GM21576 (cell line): ENCODE measurements around the gene TTBK1.

Source experiments
- ATAC-seq: cut with Tn5 transposase; IDR thresholded peaks from one replicate; pipeline ENCODE4 v1.9.1; 2021; ENCODE audit warnings: mild to moderate bottlenecking, moderate library complexity; ENCODE audit not compliant: unreplicated experiment

Gene TTBK1

DNA sequence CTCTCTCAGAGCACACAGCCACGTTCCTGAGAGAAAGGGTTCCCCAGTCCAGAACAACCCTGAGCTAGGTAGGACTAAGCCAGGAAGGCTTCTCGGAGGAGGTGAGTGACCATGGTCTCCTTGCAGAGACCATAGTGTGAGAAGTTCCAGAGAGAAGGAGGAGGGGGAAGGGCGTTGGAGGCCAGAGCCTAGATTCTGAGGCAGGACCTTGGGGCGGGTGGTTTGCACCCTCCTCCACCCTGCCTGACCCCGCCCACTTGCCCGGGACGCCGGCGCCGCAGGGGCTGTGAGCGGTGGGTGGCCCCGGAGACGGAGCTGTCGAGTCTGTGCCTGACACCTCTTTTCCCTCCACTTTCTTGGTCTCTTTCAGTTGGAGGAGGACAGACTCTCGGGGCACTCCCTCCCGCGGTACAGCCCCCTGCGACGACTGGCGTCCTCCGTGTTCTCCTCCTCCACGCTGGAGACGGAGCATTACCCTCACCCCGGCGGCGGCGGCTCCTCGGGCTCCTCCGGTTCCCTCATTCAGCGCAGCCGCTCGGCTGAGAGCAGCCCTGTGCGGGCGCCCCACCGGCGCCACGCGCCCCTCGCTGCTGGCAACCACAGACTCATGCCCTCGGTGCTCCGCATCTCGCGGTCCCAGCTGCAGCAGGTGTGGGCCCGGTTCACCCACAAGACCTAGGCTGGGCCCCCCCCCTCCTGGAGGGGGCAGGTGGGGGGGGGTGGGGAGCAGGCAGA lies 26.2 kb downstream of the TTBK1 start:
- ATAC-seq, result no peak

DNA sequence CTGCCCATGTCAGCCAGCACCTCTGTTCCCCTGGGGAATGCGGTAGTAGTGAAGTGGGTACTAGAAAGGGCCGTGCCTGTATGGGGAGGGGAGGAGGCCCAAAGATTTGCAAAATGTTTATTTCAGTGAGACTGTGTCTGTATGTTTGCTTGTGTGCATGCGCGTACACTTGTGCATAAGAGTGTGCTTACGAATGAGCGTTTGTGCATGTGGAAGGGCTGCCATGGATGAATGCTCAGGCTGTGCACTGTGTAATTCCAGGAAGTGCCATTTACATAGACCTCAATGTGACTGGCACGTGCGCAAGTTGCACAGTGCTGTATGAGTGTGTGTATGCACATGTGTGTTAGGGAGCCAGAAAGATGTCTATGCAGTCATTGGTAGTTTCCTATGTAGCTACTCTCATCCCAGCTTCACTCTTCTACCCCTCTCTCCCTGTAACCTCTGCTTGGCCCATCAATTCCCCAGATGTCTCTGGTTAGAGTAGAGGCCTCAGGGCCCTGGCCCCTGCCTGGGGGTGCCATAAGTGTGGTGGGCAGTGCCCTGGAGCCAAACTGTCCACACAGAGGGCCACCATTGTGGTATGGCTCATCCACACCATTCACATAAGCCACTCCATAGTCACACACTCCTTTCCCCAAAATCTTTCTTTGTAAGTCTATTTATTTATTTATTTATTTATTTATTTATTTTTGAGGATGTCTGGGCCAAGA lies 28.0 kb downstream of the TTBK1 start:
- no peak for ATAC-seq

DNA sequence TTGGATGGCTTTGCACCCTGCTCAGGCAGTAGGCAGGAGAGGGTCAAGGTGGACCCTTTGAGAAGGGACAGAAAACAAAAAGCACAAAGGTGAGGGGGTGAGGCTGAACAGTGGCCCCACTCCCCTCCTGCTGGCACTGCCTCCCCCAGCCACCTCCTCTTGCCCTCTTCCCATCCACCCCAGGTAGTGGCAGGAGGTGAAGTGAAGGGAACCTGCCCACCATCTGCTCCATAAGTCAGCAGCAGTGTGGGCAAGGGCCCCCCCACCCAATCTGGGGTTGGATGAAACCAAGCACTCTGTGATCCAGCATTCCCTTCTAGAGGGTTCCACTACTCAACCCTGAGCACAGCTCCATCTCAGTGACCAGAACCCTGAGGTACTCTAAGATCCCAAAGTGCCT lies 28.7 kb downstream of the TTBK1 start:
- ATAC-seq, result no peak

DNA sequence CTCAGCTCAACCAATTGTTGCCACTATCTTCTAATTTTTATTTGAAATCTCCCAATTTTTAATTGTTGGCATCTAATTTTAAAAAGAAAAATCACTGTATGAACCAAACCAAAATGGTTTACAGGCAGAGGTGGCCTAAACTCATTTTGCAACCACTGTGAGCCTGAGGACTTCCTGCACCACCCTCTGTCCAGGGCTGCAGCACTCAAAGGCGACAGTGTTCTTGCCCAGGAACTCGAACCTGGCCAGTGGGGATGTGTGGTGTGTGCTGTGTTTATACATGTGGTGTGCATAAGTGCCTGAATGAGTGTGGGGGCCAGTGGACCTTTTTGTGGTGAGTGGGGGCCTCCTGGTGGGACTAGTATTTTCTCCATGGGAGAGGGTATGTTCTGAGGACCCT lies 30.4 kb downstream of the TTBK1 start:
- no peak for ATAC-seq

DNA sequence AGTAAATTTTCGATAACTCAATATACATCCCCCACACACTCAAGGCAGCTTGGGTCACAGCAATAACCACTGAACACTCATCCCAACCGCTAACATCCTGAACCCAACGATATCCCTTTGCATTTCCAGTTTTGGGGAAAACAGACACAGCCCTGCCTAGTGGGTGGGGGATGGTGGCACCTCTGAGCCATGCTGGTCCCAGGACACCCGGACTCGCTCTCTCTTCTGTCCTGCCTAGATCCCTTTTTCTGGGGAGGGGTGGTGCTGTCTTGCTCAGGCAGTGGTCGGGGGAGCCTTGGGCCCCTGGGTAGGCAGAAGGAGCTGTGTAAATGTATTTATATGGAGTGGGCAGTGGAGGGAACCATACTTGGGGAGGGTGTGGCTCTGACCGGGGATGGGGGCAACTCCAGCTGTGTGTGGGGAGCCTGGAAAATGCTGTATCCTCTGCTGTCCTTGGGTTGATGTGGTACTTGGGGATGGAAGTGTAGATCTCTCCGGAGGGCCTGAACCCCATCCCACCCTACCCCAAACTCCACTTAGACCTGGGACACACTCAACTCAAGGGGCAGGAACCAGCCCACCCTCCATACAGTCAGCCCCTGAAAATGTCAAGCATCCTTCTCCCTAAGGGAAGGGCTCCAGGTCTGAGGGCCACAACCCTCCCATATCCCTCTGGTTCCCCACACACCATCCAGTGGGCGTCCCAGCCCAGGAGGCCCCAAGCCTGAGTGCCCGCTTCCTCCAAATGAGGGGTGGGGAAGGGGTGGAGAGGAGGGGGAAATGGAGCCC lies 31.0 kb downstream of the TTBK1 start:
- ATAC-seq, result no peak

DNA sequence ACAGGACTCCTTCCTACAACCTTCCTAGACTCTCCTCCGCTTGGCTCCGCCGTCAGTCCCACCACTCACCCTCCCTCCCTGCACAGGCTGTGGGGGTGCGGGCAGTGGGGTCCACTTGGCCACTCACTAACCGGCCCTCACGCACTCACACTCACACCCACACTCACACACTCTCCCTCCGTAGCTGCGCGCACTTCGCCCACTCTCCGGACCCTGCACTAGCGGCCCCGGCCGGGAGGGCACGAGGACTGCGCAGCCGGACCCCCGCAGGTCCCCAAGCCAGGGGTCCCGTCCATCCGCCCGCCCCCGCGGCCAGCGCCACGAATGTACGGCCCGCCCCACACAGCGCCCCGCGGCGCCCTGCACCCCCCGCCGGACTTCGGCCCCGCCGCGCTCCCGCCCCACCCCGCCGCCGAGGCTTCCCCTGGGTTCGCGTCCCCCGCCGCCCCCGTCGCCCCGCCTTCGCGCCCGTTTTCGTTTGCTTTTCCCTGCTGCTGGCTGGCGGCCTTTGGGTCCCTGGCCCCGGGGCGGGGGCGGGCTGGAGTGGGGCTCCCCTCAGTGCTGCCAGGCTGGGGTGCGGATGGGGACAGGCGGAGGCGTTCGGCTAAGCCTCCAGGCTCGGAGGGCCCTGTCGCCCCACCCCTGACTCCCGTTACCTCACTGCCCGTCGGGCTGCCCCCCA lies 31.8 kb downstream of the TTBK1 start:
- ATAC-seq, result no peak

DNA sequence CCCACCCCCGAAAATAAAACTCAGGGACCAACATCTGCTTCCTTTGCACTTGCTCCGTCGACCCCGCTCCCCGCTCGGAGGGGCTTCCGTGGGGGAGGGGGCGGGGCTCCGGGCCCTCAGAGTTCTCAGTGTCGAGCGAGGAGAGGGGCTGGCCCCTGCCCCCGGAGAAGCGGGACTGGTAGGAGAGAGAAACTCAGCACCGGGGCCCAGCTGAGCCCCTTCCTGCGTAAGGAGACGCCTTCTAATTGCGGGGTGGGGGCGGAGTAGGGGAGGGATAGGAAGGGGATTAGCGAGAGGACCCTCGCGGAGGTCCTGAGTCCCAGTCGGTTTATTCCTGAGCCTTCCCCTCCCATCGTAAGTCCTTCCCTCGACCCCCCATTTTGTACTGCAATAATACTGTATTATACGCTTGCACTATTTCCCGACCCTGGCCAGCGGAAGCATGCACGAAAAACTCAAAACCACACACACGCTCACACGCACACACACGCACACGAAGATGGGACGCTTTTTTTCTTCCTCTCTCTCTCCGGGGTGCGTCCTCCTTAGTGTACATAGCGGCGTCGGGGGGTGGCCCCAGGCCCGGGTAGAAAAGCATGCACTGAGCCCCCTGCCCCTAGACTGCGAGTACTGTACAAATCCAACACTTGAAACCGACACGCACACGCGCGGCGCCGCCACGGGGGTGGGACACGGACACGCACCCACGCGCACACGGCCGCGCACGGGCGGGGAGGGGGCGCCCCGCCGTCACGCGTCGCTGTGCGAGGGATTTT lies 32.7 kb downstream of the TTBK1 start:
- no peak for ATAC-seq

DNA sequence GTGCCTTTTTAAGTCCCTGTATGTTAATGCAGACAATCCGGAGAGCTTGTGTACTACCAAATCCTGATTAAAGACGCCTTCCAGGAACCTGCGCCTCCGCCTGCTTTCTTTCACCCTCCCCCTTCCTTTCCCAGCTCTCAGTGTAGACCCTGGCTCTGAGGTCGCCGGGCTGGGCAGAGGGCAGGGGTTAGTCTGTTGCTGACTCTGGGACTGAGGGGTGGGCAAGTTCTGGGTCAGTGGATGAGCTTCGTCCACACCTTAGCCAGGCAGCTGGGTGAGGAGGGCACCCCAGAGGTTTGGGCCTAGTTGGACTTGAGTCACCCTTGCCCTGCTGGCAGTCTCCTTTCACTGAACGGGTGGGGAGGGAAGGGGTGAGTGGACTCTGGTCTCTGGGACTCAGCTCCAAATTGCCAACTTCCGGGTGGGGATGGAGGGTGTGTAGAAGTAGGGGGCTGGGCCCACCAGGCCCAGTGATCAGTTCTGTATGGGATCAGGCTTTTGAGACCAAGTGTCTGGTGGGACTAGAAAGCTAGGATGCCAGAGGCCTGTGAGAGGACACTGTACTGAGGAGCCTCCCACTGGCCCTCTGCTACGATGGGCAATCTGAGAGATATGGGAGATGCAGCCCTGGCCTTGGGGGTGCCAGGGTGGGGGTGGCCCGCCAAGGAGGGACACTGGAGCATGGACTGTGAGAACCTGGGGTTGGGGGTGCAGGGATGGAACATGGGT lies 33.5 kb downstream of the TTBK1 start:
- no peak for ATAC-seq

DNA sequence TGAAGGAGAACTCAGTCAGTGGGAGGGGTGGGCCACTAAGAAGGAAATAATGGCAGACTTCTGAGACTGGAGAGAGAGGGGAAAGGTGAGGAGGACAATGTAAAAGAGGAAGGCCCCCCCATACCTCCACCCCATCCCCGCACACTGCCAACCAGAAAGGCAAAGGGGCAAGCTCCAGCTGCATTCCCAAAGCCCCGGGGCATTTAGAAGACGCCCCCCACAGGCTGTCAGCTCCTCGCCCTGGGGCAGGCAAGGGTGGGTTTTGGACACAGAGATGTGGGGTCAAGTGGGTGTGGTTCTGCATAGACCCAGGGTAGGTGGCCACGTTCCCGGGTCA lies 34.0 kb downstream of the TTBK1 start:
- ATAC-seq, result no peak

DNA sequence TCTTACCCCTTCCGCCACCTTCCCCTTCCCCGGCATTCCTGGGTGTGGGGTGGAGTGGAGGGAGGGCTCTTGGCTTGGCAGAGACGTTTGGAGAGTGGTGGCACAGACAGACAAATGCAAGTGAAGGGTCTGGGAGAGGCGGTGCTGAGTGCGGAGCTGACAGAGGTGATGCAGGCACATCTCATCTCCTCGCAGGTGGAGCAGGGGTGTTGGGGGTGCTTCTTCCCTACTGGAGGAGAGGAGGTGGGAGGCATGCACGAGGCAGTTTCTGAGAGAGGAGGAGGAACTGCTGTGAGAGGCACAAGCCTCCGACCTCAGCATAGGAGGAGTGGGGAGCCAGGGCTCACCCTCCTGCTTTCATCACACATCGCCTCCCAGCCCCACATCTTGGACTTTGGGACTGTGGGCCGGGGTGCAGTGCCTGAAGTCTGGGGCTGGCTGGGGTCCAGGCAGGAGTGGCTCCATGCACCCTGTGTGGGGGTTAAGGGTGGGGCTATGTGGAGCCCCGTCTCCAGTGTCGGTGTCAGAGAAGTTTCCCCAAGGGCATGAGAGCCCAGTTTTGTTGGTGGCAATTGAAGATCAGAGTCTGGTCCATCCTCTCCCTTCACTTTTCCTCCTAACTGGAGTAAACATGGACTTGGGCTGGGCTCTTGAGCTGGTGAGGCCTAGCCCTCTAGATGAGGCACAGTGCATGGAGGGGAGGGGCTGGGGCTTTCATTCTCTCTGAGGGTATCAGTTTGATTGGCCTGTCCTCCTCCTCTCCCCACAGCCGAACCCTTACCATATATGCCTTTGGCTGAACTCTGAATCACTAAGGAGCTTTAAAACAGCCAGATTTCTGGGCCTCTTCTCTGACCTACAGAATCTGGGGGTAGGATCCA lies 34.6 kb downstream of the TTBK1 start:
- ATAC-seq, result no peak

DNA sequence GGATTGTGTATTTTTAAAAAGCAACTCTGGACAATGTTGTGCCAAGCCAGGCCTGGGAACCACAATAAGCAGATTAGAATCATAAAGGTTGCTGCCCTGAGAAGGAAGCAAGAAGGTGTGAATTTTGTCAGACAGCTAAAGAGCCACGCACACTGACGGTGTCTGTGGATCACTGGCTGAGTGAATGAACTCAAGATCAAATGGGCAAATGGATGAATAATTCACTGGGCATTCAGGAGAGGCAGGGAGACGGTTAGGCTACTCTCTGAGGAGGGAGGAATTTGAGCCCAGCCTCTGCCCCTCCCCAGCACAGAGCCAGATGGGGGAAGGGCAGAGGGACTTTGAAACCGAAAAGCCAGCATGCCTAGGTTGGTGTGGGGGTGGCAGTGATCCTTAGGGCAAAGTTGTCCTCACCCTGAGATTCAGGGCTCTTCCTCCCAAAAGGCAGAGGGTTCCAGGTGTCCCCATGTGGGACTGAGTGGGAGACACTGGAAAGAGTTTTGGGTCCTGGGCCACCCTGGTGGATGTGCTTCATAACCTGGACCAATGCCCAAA lies 35.3 kb downstream of the TTBK1 start:
- no peak for ATAC-seq

DNA sequence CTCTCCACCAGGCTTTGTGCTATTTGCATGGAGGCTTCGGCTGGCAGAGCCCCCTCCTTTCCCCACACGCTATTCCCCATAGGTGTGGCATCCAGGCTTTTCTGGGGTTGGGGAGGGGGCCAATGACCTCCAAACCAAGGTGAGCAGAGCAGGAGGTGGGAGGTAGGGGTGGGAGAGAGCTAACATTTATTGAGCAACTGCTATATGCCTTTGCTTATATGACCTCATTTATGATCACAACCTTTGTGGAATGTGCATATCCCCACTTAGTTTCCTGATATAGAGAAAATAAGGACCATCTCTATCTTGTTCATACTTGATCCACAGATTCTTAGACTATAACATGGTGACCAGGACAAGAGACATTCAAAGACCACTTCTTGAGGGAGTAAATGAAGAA lies 37.0 kb downstream of the TTBK1 start:
- ATAC-seq, result no peak

DNA sequence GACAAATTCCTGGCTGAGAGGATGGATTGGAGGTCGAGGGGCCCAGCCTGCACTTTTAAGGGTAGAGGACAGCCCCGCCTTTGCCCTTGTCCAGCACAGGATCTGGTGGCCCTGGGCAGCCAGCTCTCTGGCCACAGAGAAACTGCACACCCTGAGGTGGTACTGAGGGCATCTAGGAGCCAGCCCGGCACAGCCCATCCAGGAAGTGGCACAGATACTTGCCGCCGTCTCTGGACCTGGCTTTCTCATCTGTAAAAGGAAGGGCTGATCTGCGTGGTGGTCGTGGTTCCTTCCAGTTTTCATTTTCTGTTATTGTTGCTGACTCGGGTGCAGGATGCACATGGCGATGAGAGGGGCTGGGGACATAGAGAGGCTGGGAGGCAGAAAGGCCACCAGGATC lies 38.8 kb downstream of the TTBK1 start:
- no peak for ATAC-seq

DNA sequence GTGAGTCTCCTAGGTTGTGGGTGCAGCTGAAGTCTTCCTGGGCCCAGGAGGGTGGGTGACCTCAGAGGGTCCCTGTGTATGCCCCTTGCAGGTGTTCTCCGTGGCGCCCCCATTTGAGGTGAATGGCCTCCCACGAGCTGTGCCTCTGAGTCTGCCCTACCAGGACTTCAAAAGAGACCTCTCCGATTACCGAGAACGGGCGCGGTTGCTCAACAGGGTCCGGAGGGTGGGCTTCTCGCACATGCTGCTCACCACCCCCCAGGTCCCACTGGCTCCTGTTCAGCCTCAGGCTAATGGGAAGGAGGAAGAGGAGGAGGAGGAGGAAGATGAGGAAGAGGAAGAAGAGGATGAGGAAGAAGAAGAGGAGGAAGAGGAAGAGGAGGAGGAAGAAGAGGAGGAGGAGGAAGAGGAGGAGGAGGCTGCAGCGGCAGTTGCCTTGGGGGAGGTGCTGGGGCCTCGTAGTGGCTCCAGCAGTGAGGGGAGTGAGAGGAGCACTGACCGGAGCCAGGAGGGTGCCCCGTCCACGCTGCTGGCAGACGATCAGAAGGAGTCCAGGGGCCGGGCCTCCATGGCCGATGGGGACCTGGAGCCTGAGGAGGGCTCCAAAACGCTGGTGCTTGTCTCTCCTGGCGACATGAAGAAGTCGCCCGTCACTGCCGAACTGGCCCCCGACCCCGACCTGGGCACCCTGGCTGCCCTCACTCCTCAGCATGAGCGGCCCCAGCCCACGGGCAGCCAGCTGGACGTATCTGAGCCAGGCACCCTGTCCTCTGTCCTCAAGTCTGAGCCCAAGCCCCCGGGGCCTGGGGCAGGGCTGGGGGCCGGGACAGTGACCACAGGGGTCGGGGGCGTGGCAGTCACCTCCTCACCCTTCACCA lies 39.6 kb downstream of the TTBK1 start:
- ATAC-seq, result no peak

DNA sequence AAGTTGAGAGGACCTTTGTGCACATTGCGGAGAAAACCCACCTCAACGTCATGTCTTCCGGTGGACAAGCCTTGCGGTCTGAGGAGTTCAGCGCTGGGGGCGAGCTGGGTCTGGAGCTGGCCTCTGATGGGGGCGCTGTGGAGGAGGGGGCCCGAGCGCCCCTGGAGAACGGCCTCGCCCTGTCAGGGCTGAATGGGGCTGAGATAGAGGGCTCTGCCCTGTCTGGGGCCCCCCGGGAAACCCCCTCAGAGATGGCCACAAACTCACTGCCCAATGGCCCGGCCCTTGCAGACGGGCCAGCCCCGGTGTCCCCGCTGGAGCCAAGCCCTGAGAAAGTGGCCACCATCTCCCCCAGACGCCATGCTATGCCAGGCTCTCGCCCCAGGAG lies 40.2 kb downstream of the TTBK1 start:
- ATAC-seq, result no peak

DNA sequence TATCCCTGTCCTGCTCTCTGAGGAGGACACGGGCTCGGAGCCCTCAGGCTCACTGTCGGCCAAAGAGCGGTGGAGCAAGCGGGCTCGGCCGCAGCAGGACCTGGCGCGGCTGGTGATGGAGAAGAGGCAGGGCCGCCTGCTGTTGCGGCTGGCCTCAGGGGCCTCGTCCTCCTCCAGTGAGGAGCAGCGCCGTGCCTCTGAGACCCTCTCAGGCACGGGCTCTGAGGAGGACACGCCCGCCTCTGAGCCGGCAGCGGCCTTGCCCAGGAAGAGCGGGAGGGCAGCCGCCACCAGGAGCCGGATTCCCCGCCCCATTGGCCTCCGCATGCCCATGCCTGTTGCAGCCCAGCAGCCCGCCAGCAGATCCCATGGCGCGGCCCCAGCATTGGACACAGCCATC lies 40.6 kb downstream of the TTBK1 start:
- ATAC-seq, result no peak

DNA sequence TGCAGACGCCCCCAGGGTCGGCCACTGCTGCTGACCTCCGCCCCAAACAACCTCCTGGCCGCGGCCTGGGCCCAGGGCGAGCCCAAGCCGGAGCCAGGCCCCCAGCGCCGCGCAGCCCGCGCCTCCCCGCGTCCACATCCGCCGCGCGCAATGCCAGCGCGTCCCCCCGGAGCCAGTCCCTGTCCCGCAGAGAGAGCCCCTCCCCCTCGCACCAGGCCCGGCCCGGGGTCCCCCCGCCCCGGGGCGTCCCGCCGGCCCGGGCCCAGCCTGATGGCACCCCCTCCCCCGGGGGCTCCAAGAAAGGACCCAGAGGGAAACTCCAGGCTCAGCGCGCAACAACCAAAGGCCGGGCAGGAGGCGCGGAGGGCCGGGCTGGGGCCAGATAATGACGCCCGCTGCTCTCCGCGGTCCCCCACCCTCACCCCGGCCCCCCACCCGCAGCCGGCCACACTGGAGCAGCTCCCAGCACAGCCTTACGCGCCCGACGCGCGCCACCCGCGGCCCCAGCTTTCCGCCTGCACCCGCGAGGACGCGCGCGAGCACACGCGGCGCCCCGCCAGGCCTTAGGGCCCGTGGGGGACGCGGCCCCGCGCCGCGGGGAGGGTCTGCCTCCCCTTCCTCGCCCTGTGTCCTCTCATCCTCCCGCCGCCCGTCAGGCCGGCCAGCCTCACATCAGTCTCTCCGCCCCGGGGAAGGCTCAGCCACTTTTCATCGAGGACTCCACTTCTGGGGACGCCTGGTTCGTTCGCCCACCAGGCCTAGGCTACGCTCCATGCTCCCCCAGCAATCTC lies 41.9 kb downstream of the TTBK1 start:
- no peak for ATAC-seq
